Ovary (tissue), 9 donors: Measurements from ENCODE around the gene ESRRG. TPM values are rescaled to one million over a fixed set of nuclear protein-coding genes. Genes with fewer than 3 reads are reported as not detected.

Experiments used
- DNase-seq, 5 donors: peaks; one replicate each; pipeline ENCODE4 v3.0.0-alpha.2; 2019 to 2020
- H3K27ac ChIP-seq, 2 donors: fragments of 200-600 bp; one replicate each; pipeline versions ENCODE4 v1.5.1 to v1.8.0; 2019 to 2022
- H3K27me3 ChIP-seq: fragments of 200-600 bp; one replicate; pipeline ENCODE4 v1.8.0; 2022
- H3K36me3 ChIP-seq: fragments of 200-600 bp; sonication (generic); one replicate; pipeline ENCODE4 v1.5.1; 2019
- H3K4me1 ChIP-seq: one replicate; pipeline ENCODE4 v1.8.1; 2013; ENCODE audit warnings: mild to moderate bottlenecking, moderate library complexity; ENCODE audit not compliant: insufficient read depth
- H3K4me3 ChIP-seq: fragments of 200-600 bp; sonication (generic); one replicate; pipeline ENCODE4 v1.5.1; 2017
- H3K9me3 ChIP-seq, 2 donors: fragments of 200-600 bp in 1 of 2; sonication (generic) in 1 of 2; one replicate each; pipeline versions ENCODE4 v1.5.1 to v1.8.1; 2013 to 2019; ENCODE audit warnings: mild to moderate bottlenecking in 1 of 2, moderate library complexity in 1 of 2
- EP300 ChIP-seq: sonication (generic); formaldehyde crosslinking; IDR thresholded peaks from one replicate; pipeline ENCODE4 v1.6.1; 2017; ENCODE audit warnings: antibody characterized with exemption
- POLR2A ChIP-seq: fragments of 450-650 bp; IDR thresholded peaks from one replicate; pipeline ENCODE4 v1.6.1; 2017; ENCODE audit warnings: antibody characterized with exemption, mild to moderate bottlenecking, moderate library complexity
- WGBS, 3 donors: extraction: QIAGEN DNeasy Blood & Tissue Kit in 1 of 3; methylation state at CpG; one replicate each; pipeline versions ENCODE4 v1.1.5 to v1.1.7; 2013 to 2017; 5-methylcytosine and 5-hydroxymethylcytosine counted together
- intact Hi-C, 4 donors: fragments of 100-400 bp; cut with DNase I; formaldehyde crosslinking; loops; one replicate each; pipeline versions ENCODE4 v1.11.0 to v1.15.1; 2022 to 2023
- polyA plus RNA-seq, 2 donors: library from polyadenylated mRNA; stranded (reverse); fragments of 200-250 nt in 1 of 2; fragments of 350-450 nt in 1 of 2; fragmentation: Illumina TruSeq in 1 of 2; extraction: RNeasy Lipid Tissue Mini Kit (QIAGEN cat#74804) in 1 of 2; gene quantifications; one replicate each; pipeline ENCODE4 v1.2.3, GENCODE V29; 2013 to 2014
- total RNA-seq, 7 donors: library from RNA; depleted of rRNA in 2 of 7; stranded (reverse); fragments of >200 nt in 2 of 7; fragmentation: NEBNext Ultra II Directional in 3 of 7; extraction: Animal tissue kit (Norgen Biotek cat#: 25700) in 3 of 7; gene quantifications; one replicate each; pipeline versions ENCODE4 v1.1.0 to v1.2.4, GENCODE V29; 2016 to 2023
- TF ChIP-seq, protein P1 (sequence below), 3 donors: fragments of 450-650 bp in 2 of 3; fragments of 200-600 bp in 1 of 3; IDR thresholded peaks; one replicate each; pipeline versions ENCODE4 v1.5.1 to v1.8.0; 2016 to 2022; ENCODE audit warnings: antibody characterized with exemption in 3 of 3, mild to moderate bottlenecking in 1 of 3
- donor health status: DM: no; HTN: no; CAD: no; lungs with moderate emphysema.
- donor health status: DM: no; HTN: no; CAD: no.
- donor health status: Bipolar disorder and iron deficiency.
- donor health status: DM: yes; HTN: yes; CAD: no.
- donor health status: DM: no; HTN: no; CAD: no.
- donor health status: DM: yes; HTN: yes; CAD: no.

Gene ESRRG
- total and polyA plus RNA-seq, 9 donors, result 0.07 to 3.2 (median 1.2) TPM

DNA sequence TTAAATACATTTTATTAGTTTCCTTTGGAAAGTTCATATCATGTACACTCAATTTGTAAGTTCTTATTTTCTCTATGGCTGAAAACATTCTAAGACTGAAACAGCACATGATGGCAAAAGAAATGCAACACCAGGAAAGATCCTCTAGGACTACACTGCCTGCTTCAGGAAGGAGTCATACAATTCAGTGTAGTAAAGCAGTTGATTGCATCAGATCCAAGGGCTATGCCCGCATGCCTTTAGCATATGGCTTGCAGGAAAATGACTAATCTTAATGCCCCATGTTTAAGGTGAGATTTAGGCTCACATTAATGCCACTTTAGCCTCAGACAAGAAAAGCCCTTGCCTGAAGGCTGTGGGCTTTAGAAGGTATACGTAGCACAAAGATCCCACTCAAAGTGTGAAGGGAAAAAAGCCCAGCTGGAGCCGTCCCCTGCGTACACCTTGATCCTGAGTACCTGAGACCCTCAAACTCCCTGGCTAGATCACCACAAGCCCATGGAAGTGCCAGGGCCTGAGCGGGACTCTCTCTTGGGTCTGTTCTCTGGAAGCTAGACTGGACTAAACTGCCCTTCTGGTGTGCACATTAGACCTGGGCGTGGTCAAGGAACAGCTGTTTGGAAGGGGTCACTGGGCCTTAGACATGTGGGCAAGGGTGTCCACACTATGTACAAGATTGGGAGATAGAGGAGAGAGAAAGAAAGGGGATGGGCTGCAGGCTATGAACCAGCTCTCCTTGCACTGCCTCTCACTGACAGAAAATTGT, 52.9 kb downstream of the ESRRG start:
- Histone ChIP-seq H3K36me3 (no peaks in the 10 kb centered on the region), H3K27me3 (no peaks in the 10 kb centered on the region), H3K27ac (no peak overlapping the region), H3K9me3 (no peaks in the 10 kb centered on the region), H3K4me3 (no peak overlapping the region), H3K4me1 (no peaks in the 10 kb centered on the region)
- 92 to 94% (median 93%) methylated on average over 6 of the region's 6 CpGs for WGBS, 3 donors
- TF ChIP-seq POLR2A (no peak), EP300 (no peak)
- TF ChIP-seq, protein P1, sequence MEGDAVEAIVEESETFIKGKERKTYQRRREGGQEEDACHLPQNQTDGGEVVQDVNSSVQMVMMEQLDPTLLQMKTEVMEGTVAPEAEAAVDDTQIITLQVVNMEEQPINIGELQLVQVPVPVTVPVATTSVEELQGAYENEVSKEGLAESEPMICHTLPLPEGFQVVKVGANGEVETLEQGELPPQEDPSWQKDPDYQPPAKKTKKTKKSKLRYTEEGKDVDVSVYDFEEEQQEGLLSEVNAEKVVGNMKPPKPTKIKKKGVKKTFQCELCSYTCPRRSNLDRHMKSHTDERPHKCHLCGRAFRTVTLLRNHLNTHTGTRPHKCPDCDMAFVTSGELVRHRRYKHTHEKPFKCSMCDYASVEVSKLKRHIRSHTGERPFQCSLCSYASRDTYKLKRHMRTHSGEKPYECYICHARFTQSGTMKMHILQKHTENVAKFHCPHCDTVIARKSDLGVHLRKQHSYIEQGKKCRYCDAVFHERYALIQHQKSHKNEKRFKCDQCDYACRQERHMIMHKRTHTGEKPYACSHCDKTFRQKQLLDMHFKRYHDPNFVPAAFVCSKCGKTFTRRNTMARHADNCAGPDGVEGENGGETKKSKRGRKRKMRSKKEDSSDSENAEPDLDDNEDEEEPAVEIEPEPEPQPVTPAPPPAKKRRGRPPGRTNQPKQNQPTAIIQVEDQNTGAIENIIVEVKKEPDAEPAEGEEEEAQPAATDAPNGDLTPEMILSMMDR (IDR thresholded peaks at IDR 0.05), result no peak
- intact Hi-C loops, result no loop called here
- no peak for DNase-seq

DNA sequence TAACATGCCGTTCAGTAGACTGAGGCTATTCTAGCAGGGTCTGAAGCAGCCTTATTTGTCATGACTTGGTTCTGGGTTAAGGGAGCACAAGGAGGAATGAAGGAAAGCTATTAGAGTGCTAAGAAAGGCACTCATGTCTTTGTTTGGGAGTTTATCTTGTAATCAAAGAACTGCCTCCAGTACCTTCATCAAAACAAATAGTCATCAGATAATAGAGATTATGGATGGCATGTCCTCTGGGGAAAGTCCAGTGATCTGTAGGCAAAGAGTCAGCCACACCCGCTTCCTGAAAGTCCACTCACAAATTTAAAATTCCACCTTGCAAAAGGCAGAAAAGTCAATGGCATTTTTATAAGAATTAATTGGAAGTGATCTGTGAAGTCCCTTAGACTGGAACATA, 56.8 kb downstream of the ESRRG start:
- intact Hi-C loops, result no loop called here
- TF ChIP-seq POLR2A (no peak), EP300 (no peak)
- TF ChIP-seq, protein P1 (IDR thresholded peaks at IDR 0.05), result no peak
- WGBS, 3 donors, result 84 to 92% (median 88%) methylated on average over 2 of the region's 2 CpGs

GRCh38 chr1:216665856-216666255, 57.4 kb downstream of the ESRRG start:
- TF ChIP-seq POLR2A (no peak), EP300 (no peak)
- TF ChIP-seq, protein P1 (IDR thresholded peaks at IDR 0.05), result no peak
- intact Hi-C loops, result no loop called here
- H3K4me3 ChIP-seq, result no peak overlapping the region
- DNase-seq, result no peak
- no peaks in the 10 kb centered on the region for H3K4me1 ChIP-seq
- H3K9me3 ChIP-seq, result no peaks in the 10 kb centered on the region
- no peak overlapping the region for H3K27ac ChIP-seq
- no peaks in the 10 kb centered on the region for H3K27me3 ChIP-seq
- no peaks in the 10 kb centered on the region for H3K36me3 ChIP-seq

More for the DNA sequence above, 56.8 kb downstream of the ESRRG start:
- no peaks in the 10 kb centered on the region for H3K4me1 ChIP-seq
- DNase-seq, result no peak
- no peaks in the 10 kb centered on the region for H3K36me3 ChIP-seq
- H3K27ac ChIP-seq, result no peak overlapping the region
- no peaks in the 10 kb centered on the region for H3K9me3 ChIP-seq
- H3K4me3 ChIP-seq, result no peak overlapping the region
- no peaks in the 10 kb centered on the region for H3K27me3 ChIP-seq

DNA sequence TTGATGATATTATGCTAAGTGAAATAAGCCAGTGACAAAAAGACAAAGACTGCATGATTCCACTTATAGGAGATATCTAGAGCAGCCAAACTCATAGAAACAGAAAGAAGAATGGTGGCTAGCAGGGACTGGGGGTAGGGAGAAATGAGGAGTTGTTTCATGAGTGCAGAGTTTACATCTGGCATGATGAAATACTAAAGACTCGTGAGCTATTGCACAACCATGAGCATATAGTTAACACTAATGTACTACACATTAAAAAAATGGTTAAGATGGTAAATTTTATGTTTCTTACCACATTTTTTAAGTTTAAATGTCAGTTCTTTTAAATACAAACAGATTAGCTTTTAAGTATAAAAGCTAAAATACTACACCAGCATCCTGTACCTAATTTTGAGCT, 57.8 kb downstream of the ESRRG start:
- no peak overlapping the region for H3K27ac ChIP-seq
- no peaks in the 10 kb centered on the region for H3K4me1 ChIP-seq
- 69 to 78% (median 75%) methylated on average over 1 of the region's 1 CpG for WGBS, 3 donors
- DNase-seq, result no peak
- H3K4me3 ChIP-seq, result no peak overlapping the region
- H3K9me3 ChIP-seq, result no peaks in the 10 kb centered on the region
- intact Hi-C loops, result no loop called here
- H3K36me3 ChIP-seq, result no peaks in the 10 kb centered on the region
- H3K27me3 ChIP-seq, result no peaks in the 10 kb centered on the region
- TF ChIP-seq, protein P1 (IDR thresholded peaks at IDR 0.05), result no peak
- TF ChIP-seq EP300, result no peak
